MM.1S (cell line): ENCODE data around the gene ADAM19.

Source experiments
- EZH2 ChIP-seq: fragments of 300-600 bp; sonication (generic); optimal IDR thresholded peaks from 2 replicates; pipeline ENCODE3; 2017; ENCODE audit warnings: low read depth, mild to moderate bottlenecking, antibody characterized with exemption, low read length, mixed read lengths
- EZH2phosphoT487 ChIP-seq: fragments of 300-600 bp; sonication (generic); IDR thresholded peaks from 2 replicates; pipeline ENCODE4 v1.6.1; 2018; ENCODE audit warnings: antibody characterized with exemption, low read length
- TF ChIP-seq, protein P1 (sequence below): fragments of 300-600 bp; sonication (generic); IDR thresholded peaks from 2 replicates; pipeline ENCODE4 v1.5.1; 2016; ENCODE audit warnings: antibody characterized with exemption, low read length, mixed read lengths

- TF ChIP-seq, protein P1, sequence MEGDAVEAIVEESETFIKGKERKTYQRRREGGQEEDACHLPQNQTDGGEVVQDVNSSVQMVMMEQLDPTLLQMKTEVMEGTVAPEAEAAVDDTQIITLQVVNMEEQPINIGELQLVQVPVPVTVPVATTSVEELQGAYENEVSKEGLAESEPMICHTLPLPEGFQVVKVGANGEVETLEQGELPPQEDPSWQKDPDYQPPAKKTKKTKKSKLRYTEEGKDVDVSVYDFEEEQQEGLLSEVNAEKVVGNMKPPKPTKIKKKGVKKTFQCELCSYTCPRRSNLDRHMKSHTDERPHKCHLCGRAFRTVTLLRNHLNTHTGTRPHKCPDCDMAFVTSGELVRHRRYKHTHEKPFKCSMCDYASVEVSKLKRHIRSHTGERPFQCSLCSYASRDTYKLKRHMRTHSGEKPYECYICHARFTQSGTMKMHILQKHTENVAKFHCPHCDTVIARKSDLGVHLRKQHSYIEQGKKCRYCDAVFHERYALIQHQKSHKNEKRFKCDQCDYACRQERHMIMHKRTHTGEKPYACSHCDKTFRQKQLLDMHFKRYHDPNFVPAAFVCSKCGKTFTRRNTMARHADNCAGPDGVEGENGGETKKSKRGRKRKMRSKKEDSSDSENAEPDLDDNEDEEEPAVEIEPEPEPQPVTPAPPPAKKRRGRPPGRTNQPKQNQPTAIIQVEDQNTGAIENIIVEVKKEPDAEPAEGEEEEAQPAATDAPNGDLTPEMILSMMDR = no peak
- no peak for TF ChIP-seq EZH2
- TF ChIP-seq EZH2phosphoT487 = no peak
Measured at GRCh38 chr5:157566902-157567489, 8.6 kb downstream of the ADAM19 start.
